ENCODE data around the gene TMTC2.

TMTC2 gene

DNA sequence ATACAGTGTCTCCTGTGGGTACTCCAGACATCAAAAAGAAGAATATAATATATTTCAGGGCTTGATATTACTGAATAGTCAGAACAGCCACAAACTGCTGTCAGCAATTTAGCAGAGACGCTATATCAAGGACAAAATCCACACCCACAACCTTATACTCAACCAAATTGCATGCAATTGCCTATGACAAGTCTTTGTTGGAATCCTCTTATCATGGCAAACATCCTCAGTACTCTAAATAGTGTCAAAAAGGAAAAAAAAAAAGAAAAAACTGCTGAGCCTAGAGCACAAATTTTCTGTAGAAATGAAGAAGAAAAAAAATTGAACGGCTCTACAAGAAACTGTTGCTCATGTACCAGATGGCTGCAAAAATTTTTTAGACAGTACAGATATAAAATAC lies 485.7 kb downstream of the TMTC2 start:
- no peak overlapping the region for H3K27ac Mint-ChIP-seq
- no peaks in the 10 kb centered on the region for H3K27me3 Mint-ChIP-seq
- no peaks in the 10 kb centered on the region for H3K36me3 Mint-ChIP-seq (ENCODE audit: low read depth)
- H3K9me3 Mint-ChIP-seq = no peaks in the 10 kb centered on the region
- intact Hi-C loops (cut with micrococcal nuclease) = no loop called here
- no peaks in the 10 kb centered on the region for H3K4me1 Mint-ChIP-seq (ENCODE audit: low read depth)
- no peak overlapping the region for H3K4me3 Mint-ChIP-seq

DNA sequence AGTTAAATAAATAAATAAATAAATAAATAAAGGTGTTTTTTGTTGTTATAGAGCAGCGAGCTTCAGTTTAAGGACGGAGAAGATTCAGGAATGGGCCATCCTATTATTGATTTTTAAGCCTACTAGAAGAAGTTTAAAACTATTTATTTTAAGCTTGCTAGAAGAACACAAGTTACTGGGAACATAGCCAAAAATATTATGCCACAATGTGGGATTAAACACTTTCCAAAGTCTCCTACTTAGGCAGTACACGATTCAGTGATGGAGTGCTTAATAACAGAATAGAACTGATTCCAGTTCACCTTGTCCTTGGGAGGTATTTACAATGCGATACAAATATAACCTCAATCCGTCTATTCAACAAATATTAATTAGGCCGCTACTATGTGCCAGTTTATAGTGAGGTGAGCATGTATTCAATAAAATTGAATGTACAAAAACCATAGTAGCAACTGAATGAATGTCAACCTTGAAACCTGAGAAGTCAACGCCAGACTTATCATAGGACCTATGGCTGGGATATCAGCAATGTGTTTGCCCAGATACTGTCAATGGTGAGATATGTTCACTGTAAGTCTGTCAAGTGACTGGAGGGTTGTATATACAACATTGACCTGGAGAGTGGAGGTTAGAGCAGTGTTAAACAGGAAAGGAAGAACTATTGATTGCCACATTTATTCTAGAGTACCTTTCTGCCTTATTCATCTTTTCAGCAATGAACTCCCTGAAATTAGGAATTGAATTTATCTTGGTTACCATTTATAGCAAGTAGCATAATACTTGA lies 486.4 kb downstream of the TMTC2 start:
- Mint-ChIP-seq H3K27me3 (no peaks in the 10 kb centered on the region), H3K36me3 (ENCODE audit: low read depth) (no peaks in the 10 kb centered on the region), H3K4me1 (ENCODE audit: low read depth) (no peaks in the 10 kb centered on the region), H3K4me3 (no peak overlapping the region), H3K27ac (no peak overlapping the region), H3K9me3 (no peaks in the 10 kb centered on the region)
- intact Hi-C loops (cut with micrococcal nuclease) = no loop called here

DNA sequence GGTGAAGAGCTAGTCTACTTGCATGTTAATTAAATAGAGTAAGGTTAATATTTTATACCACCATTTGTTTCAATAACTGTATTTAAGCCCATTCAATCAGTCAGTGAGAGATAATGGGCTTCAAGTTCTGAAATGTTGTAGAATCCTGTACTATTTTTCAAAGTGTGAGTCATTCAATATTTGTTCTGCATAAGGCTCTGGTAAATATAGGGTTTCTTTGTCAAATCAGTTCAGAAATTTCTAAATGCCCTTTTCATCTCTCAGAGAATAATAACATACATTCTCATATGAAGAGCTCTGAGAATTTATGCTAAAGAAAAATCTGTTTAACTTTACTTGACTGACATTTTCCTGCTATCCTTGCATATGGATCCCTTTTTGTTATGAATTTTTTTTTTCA lies 493.3 kb downstream of the TMTC2 start:
- intact Hi-C loops (cut with micrococcal nuclease) = no loop called here
- Mint-ChIP-seq H3K27me3 (no peaks in the 10 kb centered on the region), H3K4me1 (ENCODE audit: low read depth) (no peaks in the 10 kb centered on the region), H3K9me3 (no peaks in the 10 kb centered on the region), H3K36me3 (ENCODE audit: low read depth) (no peaks in the 10 kb centered on the region), H3K27ac (no peak overlapping the region), H3K4me3 (no peak overlapping the region)

DNA sequence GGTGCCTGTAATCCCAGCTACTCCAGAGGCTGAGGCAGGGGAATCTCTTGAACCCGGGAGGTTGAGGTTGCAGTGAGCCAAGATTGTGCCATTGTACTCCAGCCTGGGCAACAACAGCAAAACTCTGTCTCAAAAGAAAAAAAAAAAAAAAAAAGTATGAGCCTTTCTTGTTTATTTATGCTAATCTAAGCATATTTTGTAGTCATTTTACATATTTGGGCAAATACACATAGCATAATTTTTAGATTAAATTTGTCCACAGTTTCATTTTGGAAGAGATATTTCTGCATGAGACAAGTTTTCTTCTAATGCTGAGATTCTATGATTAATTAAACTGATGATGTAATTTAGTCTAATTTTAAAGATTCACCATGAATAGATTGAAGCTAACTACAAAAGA lies 494.4 kb downstream of the TMTC2 start:
- Mint-ChIP-seq H3K27ac (no peak overlapping the region), H3K27me3 (no peaks in the 10 kb centered on the region), H3K4me3 (no peak overlapping the region), H3K4me1 (ENCODE audit: low read depth) (no peaks in the 10 kb centered on the region), H3K9me3 (no peaks in the 10 kb centered on the region), H3K36me3 (ENCODE audit: low read depth) (no peaks in the 10 kb centered on the region)
- intact Hi-C loops (cut with micrococcal nuclease) = no loop called here

DNA sequence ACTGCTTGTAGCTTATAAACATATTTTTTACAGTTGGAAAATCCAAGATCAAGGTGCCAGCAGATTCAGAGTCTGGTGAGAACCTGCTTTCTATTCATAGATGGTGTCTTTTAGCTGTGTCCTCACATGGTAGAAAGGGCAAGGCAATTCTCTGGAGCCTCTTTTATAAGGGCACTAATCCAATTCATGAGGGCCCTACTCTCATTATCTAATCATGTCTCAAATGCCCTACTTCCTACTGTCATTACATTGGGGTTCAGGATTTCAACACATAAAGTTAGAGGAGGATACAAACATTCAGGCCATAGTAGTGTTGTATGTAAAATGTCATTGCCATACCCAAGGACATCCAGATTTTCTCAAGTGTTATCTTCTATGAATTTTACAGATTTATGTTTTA lies 496.4 kb downstream of the TMTC2 start:
- no peak overlapping the region for H3K27ac Mint-ChIP-seq
- H3K4me1 Mint-ChIP-seq (ENCODE audit: low read depth) = no peaks in the 10 kb centered on the region
- H3K4me3 Mint-ChIP-seq = no peak overlapping the region
- no peaks in the 10 kb centered on the region for H3K36me3 Mint-ChIP-seq (ENCODE audit: low read depth)
- H3K27me3 Mint-ChIP-seq = no peaks in the 10 kb centered on the region
- intact Hi-C loops (cut with micrococcal nuclease) = no loop called here
- no peaks in the 10 kb centered on the region for H3K9me3 Mint-ChIP-seq

Data from dendritic cell treated with granulocyte-macrophage colony-stimulating factor and Interleukin-4, amounts not matched to agents 40 ng/mL and 50 ng/mL, for 4 days (primary cell).